ENCODE results near the gene RPEL1.
"Not testable (repeated sequence)": the region's sequence is repeated elsewhere in the genome, so short reads cannot be mapped to it uniquely, and the experiment has no call there.

GRCh38 chr10:103210262-103210661, 35.4 kb upstream of the RPEL1 start:
- TF ChIP-seq CTCF (IDR thresholded peaks at IDR 0.05; ENCODE audit: low read depth, low read length, poor library complexity, severe bottlenecking); EZH2phosphoT487 (IDR thresholded peaks at IDR 0.05; ENCODE audit: borderline replicate concordance, low read length): not testable (repeated sequence)

All from DOHH2 (cell line).